ENCODE data around the gene PLCH2.

PLCH2 gene, protein sequence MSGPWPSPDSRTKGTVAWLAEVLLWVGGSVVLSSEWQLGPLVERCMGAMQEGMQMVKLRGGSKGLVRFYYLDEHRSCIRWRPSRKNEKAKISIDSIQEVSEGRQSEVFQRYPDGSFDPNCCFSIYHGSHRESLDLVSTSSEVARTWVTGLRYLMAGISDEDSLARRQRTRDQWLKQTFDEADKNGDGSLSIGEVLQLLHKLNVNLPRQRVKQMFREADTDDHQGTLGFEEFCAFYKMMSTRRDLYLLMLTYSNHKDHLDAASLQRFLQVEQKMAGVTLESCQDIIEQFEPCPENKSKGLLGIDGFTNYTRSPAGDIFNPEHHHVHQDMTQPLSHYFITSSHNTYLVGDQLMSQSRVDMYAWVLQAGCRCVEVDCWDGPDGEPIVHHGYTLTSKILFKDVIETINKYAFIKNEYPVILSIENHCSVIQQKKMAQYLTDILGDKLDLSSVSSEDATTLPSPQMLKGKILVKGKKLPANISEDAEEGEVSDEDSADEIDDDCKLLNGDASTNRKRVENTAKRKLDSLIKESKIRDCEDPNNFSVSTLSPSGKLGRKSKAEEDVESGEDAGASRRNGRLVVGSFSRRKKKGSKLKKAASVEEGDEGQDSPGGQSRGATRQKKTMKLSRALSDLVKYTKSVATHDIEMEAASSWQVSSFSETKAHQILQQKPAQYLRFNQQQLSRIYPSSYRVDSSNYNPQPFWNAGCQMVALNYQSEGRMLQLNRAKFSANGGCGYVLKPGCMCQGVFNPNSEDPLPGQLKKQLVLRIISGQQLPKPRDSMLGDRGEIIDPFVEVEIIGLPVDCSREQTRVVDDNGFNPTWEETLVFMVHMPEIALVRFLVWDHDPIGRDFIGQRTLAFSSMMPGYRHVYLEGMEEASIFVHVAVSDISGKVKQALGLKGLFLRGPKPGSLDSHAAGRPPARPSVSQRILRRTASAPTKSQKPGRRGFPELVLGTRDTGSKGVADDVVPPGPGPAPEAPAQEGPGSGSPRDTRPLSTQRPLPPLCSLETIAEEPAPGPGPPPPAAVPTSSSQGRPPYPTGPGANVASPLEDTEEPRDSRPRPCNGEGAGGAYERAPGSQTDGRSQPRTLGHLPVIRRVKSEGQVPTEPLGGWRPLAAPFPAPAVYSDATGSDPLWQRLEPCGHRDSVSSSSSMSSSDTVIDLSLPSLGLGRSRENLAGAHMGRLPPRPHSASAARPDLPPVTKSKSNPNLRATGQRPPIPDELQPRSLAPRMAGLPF (N-terminal part only)

GRCh38 chr1:2476061-2476999 is at the start of gene PLCH2:
Gene PLCH2, plus strand, starts transcription at chr1:2476289. Its CDS starts 300 bp downstream, at chr1:2476589.
- no peak for DNase-seq (ENCODE audit: low read depth in 1 of 2, low spot score in 1 of 2)

GRCh38 chr1:2426540-2426939 is 49.5 kb upstream of the PLCH2 start:
- DNase-seq (ENCODE audit: low read depth in 1 of 2, low spot score in 1 of 2): no peak

DNA sequence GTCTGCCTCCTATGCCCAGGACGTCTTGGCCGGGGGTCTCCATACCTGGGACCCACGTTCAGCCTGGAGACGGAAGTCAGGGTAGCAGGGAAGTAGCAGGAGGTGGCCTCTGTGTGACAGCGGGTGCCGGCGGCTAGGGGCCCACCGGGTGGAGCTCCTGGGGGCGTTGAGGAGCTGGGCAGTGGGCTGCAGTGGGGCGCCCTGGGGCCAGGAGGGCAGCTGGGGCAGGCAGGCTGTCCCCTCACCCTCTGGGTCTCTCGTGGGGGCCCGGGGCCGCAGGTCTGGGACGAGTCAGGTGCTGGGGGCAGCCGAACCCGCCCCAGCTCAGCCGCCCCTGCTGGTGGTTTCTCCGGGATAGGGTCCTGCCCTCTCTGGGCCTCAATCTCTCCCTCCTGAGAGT is 49.0 kb upstream of the PLCH2 start:
- DNase-seq (ENCODE audit: low read depth in 1 of 2, low spot score in 1 of 2): no peak

GRCh38 chr1:2427976-2428375 is 48.1 kb upstream of the PLCH2 start:
- DNase-seq (ENCODE audit: low read depth in 1 of 2, low spot score in 1 of 2): no peak

- DNase-seq (ENCODE audit: low read depth in 1 of 2, low spot score in 1 of 2): no peak
Measured at GRCh38 chr1:2428490-2428889, 47.6 kb upstream of the PLCH2 start.

- no peak for DNase-seq (ENCODE audit: low read depth in 1 of 2, low spot score in 1 of 2)
Measured at GRCh38 chr1:2429780-2430591, 46.1 kb upstream of the PLCH2 start.

DNA sequence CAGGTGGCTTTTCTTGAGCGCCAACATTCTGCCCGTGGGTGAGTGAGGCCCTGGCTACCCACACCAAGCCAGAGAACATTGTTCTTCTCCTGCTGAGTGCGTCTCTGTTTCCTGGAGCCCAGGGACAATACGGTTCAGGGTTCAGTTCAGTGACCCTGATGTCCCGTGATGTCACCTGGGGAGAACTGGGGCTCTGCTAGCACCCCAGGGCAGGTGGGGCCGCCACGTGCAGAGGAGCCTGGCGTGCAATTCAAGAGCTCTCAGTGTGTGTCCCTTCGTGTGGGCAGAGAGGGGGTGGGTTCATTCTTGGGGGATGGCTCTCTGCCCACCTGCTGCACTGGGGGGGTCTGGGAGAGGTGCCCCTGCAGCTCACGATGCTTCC is 45.5 kb upstream of the PLCH2 start:
- DNase-seq (ENCODE audit: low read depth in 1 of 2, low spot score in 1 of 2): no peak

GRCh38 chr1:2431103-2431502 is 45.0 kb upstream of the PLCH2 start:
- no peak for DNase-seq (ENCODE audit: low read depth in 1 of 2, low spot score in 1 of 2)

DNA sequence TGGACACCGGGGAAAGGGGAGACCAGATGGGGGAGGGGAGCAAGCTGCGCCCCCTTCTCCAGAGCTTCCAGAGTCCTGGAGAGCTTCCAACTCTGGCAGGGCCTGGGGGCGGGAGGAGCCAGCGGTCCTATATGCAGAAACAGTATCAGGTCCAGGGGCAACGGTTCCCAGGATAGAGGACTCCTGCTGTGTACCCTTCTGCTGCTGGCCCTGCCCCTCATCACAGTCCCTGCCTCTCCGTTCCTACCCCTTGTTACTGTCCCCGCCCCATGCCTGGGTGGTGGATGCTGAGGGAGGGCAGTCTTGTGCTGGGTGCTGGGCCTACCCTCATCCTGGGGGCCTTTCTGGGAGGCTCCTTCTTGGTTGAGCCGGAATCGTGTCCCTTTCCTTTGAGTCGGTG is 44.6 kb upstream of the PLCH2 start:
- no peak for DNase-seq (ENCODE audit: low read depth in 1 of 2, low spot score in 1 of 2)

GRCh38 chr1:2432441-2432844 is 43.6 kb upstream of the PLCH2 start:
- no peak for DNase-seq (ENCODE audit: low read depth in 1 of 2, low spot score in 1 of 2)

GRCh38 chr1:2433196-2433595 is 42.9 kb upstream of the PLCH2 start:
- no peak for DNase-seq (ENCODE audit: low read depth in 1 of 2, low spot score in 1 of 2)

DNA sequence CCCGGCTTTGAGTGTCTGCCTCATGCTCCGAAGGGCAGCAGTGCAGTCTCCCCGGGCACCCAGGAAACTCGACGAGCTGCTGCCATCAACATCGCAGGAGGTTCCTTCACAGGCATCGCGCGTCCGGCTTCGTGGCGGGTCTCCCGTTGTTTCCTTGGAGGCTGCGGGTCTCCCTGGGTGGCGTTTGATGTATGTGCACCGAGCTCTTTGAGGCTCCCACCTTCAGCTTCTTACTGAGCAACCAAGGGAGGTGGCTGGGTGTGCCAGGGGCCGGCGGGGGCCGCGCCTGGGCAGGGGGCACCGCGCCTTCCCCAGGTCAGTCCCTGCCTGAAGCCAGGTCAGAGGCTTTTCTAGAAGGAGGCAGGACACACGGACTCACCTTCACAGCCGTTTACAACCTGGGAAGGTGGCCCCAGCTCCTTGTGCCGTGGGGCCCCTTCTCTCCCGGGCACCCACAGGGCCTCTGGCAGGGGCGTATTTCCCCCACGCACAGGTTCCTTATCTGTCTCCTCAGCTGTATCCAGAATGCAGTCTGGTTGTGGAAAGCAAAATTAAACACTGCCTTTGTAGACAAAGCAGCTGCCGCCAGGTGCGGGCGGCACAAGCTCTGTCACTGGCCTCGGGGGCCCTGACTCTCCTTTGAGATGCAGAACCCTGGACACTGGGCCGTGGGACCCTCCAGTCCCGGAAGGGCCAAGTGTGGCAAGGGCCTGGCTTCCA is 42.0 kb upstream of the PLCH2 start:
- DNase-seq (ENCODE audit: low read depth in 1 of 2, low spot score in 1 of 2): no peak

- DNase-seq (ENCODE audit: low read depth in 1 of 2, low spot score in 1 of 2): no peak
Measured at GRCh38 chr1:2435091-2435490, 41.0 kb upstream of the PLCH2 start.

GRCh38 chr1:2435746-2436355 is 40.2 kb upstream of the PLCH2 start:
- DNase-seq (ENCODE audit: low read depth in 1 of 2, low spot score in 1 of 2): no peak

GRCh38 chr1:2436876-2437275 is 39.2 kb upstream of the PLCH2 start:
- no peak for DNase-seq (ENCODE audit: low read depth in 1 of 2, low spot score in 1 of 2)

DNA sequence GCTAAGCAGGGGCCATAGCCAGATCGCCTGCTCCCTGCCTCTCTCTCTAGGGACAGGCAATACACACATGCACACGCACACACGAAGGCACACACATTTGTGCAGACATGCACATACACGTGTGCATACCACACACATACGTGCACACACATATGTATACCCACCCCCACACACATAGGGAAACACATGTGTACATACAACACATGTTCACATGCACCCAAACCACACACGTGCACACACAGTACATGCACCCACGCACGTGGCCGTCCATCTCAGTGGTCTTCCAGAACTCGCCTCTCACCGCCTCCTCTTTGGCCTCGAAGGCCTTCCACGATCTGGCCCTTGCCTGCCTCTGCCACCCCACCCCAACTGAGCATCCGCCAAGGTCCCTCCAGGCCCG is 38.5 kb upstream of the PLCH2 start:
- no peak for DNase-seq (ENCODE audit: low read depth in 1 of 2, low spot score in 1 of 2)

GRCh38 chr1:2438038-2438437 is 38.1 kb upstream of the PLCH2 start:
- no peak for DNase-seq (ENCODE audit: low read depth in 1 of 2, low spot score in 1 of 2)

- no peak for DNase-seq (ENCODE audit: low read depth in 1 of 2, low spot score in 1 of 2)
Measured at GRCh38 chr1:2438641-2439040, 37.4 kb upstream of the PLCH2 start.

GRCh38 chr1:2439369-2439768 is 36.7 kb upstream of the PLCH2 start:
- DNase-seq (ENCODE audit: low read depth in 1 of 2, low spot score in 1 of 2): no peak

Data from activated CD4-positive, alpha-beta T cell treated with anti-CD3 and anti-CD28 coated beads, Interleukin-2, amount 50 U/mL, for 24 hours (primary cell).